ENCODE data around the gene GLT8D1.

DNA sequence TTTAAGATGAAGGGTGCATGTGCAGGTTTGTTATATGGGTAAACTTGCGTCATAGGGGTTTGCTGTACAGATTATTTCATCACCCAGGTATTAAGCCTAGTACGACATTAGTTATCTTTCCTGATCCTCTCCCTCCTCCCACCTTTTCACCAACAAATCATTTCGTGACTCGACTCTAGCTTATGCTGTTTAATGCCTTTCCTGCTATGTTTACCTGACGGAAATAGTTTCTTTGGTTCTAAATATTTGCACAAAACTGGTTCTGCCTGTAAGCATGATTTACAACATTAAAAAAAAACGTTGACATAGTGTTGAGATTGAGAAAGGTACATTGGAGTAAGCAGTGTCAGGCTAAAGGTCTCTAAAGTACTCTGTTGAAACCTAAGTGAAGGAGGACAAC lies 17.3 kb downstream of the GLT8D1 start:
- TF ChIP-seq, protein P1, sequence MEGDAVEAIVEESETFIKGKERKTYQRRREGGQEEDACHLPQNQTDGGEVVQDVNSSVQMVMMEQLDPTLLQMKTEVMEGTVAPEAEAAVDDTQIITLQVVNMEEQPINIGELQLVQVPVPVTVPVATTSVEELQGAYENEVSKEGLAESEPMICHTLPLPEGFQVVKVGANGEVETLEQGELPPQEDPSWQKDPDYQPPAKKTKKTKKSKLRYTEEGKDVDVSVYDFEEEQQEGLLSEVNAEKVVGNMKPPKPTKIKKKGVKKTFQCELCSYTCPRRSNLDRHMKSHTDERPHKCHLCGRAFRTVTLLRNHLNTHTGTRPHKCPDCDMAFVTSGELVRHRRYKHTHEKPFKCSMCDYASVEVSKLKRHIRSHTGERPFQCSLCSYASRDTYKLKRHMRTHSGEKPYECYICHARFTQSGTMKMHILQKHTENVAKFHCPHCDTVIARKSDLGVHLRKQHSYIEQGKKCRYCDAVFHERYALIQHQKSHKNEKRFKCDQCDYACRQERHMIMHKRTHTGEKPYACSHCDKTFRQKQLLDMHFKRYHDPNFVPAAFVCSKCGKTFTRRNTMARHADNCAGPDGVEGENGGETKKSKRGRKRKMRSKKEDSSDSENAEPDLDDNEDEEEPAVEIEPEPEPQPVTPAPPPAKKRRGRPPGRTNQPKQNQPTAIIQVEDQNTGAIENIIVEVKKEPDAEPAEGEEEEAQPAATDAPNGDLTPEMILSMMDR (IDR thresholded peaks at IDR 0.05), result no peak
- TF ChIP-seq POLR2A (IDR thresholded peaks at IDR 0.05), result no peak

Measured in testis (tissue), 2 donors.